Vagina (tissue), 2 donors: ENCODE data around the gene CNIH2.

ENCODE experiments used
- POLR2AphosphoS5 ChIP-seq, 2 donors: sonication (generic); formaldehyde crosslinking; IDR thresholded peaks; one replicate each; pipeline ENCODE4 v1.9.0; 2017; ENCODE audit warnings: antibody characterized with exemption in 2 of 2, mild to moderate bottlenecking in 2 of 2, low read depth in 1 of 2; ENCODE audit not compliant: insufficient read depth in 1 of 2
- TF ChIP-seq, protein P1 (sequence below), 3 experiments: fragments of 450-650 bp in 2 of 3; fragments of 200-600 bp in 1 of 3; sonication (generic) in 1 of 3; IDR thresholded peaks; one replicate each; pipeline ENCODE4 v1.5.1; 2017 to 2019; ENCODE audit warnings: antibody characterized with exemption in 3 of 3, mild to moderate bottlenecking in 2 of 3, moderate library complexity in 2 of 3

DNA sequence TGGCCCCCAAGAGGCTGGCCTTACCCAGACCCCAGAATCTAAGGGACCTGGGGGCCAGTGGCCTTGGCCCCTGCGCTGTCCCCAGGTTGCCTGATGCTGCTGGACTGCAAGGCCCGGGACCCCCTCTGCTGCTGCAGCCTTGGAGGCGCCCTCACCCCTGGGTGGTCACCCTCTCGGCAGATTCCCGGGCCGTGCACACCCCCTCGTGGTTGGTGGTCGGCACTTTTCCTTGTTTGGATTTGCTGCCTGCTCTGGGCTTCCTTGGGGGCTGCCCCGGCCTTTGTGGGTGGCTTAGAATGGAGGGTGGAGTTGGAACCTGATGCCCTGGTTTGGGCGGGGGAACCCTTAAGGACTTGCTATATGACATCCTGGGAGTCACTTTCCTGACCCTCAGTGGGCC lies 53.0 kb downstream of the CNIH2 start:
- TF ChIP-seq, protein P1, sequence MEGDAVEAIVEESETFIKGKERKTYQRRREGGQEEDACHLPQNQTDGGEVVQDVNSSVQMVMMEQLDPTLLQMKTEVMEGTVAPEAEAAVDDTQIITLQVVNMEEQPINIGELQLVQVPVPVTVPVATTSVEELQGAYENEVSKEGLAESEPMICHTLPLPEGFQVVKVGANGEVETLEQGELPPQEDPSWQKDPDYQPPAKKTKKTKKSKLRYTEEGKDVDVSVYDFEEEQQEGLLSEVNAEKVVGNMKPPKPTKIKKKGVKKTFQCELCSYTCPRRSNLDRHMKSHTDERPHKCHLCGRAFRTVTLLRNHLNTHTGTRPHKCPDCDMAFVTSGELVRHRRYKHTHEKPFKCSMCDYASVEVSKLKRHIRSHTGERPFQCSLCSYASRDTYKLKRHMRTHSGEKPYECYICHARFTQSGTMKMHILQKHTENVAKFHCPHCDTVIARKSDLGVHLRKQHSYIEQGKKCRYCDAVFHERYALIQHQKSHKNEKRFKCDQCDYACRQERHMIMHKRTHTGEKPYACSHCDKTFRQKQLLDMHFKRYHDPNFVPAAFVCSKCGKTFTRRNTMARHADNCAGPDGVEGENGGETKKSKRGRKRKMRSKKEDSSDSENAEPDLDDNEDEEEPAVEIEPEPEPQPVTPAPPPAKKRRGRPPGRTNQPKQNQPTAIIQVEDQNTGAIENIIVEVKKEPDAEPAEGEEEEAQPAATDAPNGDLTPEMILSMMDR (IDR thresholded peaks at IDR 0.05) = no peak
- TF ChIP-seq POLR2AphosphoS5 (IDR thresholded peaks at IDR 0.05; ENCODE audit: insufficient read depth in 1 of 2, low read depth in 1 of 2) = no peak
